Hepatocyte (in vitro differentiated cells): ENCODE data around the gene PDE11A.

Experiments
- EZH2 ChIP-seq: fragments of 200-600 bp; sonication (generic); IDR thresholded peaks from 2 replicates; pipeline ENCODE4 v1.6.1; 2016; ENCODE audit warnings: antibody characterized with exemption, mild to moderate bottlenecking, borderline replicate concordance
- TF ChIP-seq, protein P1 (sequence below): fragments of 200-600 bp; sonication (generic); IDR thresholded peaks from 2 replicates; pipeline ENCODE4 v1.5.1; 2016; ENCODE audit warnings: antibody characterized with exemption, mild to moderate bottlenecking; ENCODE audit not compliant: poor library complexity

DNA sequence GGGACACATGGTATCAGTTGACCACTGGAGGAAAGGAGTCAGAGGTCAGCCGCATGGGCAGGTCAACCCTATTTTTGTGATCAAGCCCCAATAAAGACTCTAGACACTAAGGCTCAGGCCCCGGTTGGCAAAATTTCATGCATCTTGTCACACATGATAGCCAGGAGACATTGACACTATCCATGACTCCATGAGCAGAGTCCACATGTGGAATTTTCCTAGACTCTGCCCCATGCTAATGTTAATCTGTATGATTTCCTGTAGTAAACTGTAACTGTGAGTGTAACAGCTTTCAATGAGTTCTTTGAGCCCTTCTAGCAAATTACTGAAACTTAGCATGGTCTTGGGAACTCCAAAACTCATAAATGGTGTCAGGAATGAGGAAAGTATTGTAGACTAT, 192.3 kb downstream of the PDE11A start:
- no peak for TF ChIP-seq EZH2
- TF ChIP-seq, protein P1, sequence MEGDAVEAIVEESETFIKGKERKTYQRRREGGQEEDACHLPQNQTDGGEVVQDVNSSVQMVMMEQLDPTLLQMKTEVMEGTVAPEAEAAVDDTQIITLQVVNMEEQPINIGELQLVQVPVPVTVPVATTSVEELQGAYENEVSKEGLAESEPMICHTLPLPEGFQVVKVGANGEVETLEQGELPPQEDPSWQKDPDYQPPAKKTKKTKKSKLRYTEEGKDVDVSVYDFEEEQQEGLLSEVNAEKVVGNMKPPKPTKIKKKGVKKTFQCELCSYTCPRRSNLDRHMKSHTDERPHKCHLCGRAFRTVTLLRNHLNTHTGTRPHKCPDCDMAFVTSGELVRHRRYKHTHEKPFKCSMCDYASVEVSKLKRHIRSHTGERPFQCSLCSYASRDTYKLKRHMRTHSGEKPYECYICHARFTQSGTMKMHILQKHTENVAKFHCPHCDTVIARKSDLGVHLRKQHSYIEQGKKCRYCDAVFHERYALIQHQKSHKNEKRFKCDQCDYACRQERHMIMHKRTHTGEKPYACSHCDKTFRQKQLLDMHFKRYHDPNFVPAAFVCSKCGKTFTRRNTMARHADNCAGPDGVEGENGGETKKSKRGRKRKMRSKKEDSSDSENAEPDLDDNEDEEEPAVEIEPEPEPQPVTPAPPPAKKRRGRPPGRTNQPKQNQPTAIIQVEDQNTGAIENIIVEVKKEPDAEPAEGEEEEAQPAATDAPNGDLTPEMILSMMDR = no peak
